NCI-H226 (cell line): ENCODE results near the gene LTBP3.
A peak's percentile ranks its signal among the peaks of the same experiment; 100 is the strongest.

ENCODE experiments used
- DNase-seq: peaks from one replicate; pipeline ENCODE4 v3.0.0-alpha.2; 2015

The LTBP3 gene

GRCh38 chr11:65505466-65506289, 52.5 kb downstream of the LTBP3 start:
- no peak for DNase-seq

GRCh38 chr11:65504674-65505465, 53.3 kb downstream of the LTBP3 start:
- DNase-seq: no peak

- DNase-seq: peak; percentile 36
Observed at GRCh38 chr11:65503949-65504673, 54.0 kb downstream of the LTBP3 start.

- DNase-seq: no peak
Observed at GRCh38 chr11:65503368-65503948, 54.7 kb downstream of the LTBP3 start.

- no peak for DNase-seq
Observed at GRCh38 chr11:65502555-65503367, 55.4 kb downstream of the LTBP3 start.

- no peak for DNase-seq
Observed at GRCh38 chr11:65502274-65502554, 55.9 kb downstream of the LTBP3 start.

- peak; percentile 31 for DNase-seq
Observed at GRCh38 chr11:65501472-65502273, 56.5 kb downstream of the LTBP3 start.

- DNase-seq: no peak
Observed at GRCh38 chr11:65501186-65501471, 57.0 kb downstream of the LTBP3 start.

GRCh38 chr11:65500387-65501185, 57.6 kb downstream of the LTBP3 start:
- no peak for DNase-seq

GRCh38 chr11:65499713-65500386, 58.3 kb downstream of the LTBP3 start:
- no peak for DNase-seq

GRCh38 chr11:65498977-65499712, 59.0 kb downstream of the LTBP3 start, which contains the start of gene MALAT1:
Gene MALAT1, plus strand, starts transcription at chr11:65499045.
- peak; percentile 76 for DNase-seq

- no peak for DNase-seq
Observed at GRCh38 chr11:65498727-65498976, 59.5 kb downstream of the LTBP3 start.

GRCh38 chr11:65498042-65498726, 60.0 kb downstream of the LTBP3 start:
- DNase-seq: no peak

- peak; percentile 96 for DNase-seq
Observed at GRCh38 chr11:65497141-65498041, 60.8 kb downstream of the LTBP3 start.

- no peak for DNase-seq
Observed at GRCh38 chr11:65496304-65497140, 61.6 kb downstream of the LTBP3 start.

GRCh38 chr11:65493367-65494176, 64.6 kb downstream of the LTBP3 start:
- peak; percentile 99 for DNase-seq
